Activated CD4-positive, CD25-positive, alpha-beta regulatory T cell treated with anti-CD3 and anti-CD28 coated beads, Interleukin-2, amount 50 U/mL, for 16 hours (primary cell): ENCODE data around the gene KCNN3.

Experiments
- DNase-seq: peaks from one replicate; pipeline ENCODE4 v3.0.0-alpha.2; 2020; ENCODE audit warnings: low read depth, low spot score

KCNN3 gene

DNA sequence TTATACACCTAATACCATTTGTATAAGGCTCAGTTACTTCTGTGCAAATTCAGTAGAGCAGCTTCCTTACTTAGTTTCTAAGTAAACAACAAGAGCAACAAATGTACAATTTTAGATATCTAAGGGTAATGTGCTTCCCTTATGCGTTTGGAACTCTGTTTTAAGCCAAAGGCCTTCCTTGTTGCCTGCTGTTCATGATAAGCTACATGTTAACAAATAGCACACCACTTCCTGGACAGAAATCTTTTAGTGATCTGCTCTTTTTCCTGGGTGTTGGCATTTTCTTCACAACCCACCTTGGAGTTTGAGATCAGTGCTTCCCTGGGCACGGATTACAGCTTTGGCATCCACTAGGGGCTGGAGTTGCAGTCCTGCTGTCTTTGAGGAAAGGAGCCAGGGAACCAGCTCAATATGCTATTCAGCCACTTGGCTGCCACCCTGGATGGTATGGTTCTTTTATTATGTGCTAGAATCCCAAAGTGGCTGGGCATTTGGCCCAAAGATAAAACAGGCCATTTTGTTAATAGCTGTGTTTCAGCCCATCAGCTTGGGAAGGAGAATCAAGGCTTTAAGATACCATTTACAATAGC is 206.5 kb downstream of the KCNN3 start:
- DNase-seq = no peak

DNA sequence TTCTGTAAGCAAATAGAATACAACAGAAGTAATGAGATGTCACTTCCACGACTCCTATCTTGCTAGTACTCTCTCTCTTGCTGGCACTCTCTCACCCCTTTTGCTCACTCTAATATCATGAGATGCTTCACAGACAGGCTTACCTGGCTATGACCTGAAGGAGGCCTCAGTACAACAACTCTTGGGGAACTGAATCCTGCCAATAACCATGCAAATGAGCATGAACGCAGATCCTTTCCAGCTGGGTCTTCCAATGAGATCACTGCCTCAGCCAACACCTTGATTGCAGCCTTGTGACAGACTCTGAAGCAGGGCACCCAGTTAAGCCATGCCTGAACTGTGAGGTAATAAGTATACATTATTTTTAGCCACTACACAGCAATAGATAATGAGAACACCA is 209.0 kb downstream of the KCNN3 start:
- DNase-seq = no peak

DNA sequence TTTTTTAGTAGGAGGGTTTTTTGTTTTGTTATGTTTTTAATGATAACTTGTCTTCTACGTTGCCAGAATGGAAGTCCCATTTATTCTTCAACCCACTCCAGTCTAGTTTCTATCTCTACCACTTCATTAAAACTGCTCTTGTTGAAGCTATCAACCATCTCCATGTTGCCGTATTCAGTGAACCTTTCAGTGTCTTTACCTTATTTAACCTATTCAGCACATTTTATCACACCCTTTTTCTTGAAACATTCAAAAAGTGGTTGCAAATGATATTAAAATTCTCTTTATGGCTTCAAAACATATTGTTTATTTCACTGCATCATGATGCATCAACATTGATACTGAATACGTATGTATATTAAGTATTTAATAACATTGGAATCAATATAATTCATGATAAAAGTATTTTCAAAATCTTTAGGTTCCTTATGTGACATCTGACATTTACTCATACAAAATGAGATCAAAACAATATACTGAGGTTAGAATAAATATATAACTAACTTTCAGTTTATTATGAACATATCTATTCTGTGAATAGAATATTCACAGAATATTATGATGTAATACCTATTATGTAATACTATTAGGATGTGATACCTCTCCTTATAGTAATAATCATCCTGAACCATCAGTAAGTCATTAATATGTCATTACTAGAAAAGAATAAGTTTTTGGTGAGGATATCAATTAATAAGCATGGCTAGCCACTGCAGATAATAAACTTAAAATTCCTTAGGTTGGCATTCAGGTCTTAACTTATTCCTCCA is 210.1 kb downstream of the KCNN3 start:
- DNase-seq = no peak

DNA sequence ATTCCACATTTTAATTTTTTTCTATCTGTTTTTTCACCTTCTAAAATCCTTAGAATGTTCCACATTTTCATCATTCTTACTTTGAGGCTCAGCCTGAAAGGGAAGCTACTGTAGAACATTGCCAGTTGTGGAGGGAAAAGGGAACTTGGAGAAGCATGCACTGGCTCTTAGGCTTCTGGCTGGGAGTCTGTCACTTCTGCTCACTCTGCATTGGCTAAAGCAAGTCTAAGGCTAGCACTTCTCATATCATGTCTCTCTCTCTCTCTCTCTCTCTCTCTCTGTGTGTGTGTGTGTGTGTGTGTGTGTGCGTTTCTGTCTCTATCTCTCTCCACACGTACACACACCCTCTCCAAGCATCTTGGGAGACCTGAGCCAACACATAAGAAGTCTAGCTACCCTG is 212.5 kb downstream of the KCNN3 start:
- no peak for DNase-seq

DNA sequence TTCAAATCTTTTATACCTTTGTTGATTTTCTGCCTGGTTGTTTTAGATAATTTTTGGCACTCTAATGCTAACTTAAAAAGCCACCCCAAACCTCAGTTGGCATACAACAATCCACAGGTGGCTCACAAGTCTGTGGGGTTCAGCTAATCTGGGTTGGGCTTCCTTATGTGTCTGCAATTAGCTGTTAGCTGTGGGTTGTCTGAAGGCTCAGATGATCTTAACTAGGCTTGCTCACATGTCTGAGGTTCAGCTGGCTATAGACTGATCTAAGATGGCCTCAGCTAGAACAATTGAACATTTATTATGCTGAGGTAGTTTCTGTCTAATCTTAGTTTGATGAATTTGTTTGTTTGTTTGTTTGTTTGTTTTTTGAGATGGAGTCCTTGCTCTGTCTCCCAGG is 217.2 kb downstream of the KCNN3 start:
- DNase-seq = no peak
